NCI-H446 treated with DMSO at 0.1 percent for 48 hours (cell line): ENCODE measurements around the gene DNM1L.
"Not testable (repeated sequence)": the region's sequence is repeated elsewhere in the genome, so short reads cannot be mapped to it uniquely, and the experiment has no call there.

Experiments used
- DNase-seq: peaks from one replicate; lab custom pipeline; 2025; lab: John Stamatoyannopoulos, UW

Gene DNM1L

GRCh38 chr12:32697445-32697844 is 18.3 kb downstream of the DNM1L start:
- no peak for DNase-seq

- no peak for DNase-seq
Measured at GRCh38 chr12:32698285-32698684, 19.2 kb downstream of the DNM1L start.

- not testable (repeated sequence) for DNase-seq
Measured at GRCh38 chr12:32699437-32699836, 20.3 kb downstream of the DNM1L start.

GRCh38 chr12:32702473-32702872 is 23.4 kb downstream of the DNM1L start:
- no peak for DNase-seq

- DNase-seq = no peak
Measured at GRCh38 chr12:32702946-32703345, 23.8 kb downstream of the DNM1L start.

- DNase-seq = no peak
Measured at GRCh38 chr12:32705783-32706182, 26.7 kb downstream of the DNM1L start.

- no peak for DNase-seq
Measured at GRCh38 chr12:32706335-32707024, 27.4 kb downstream of the DNM1L start.

- no peak for DNase-seq
Measured at GRCh38 chr12:32708926-32709325, 29.8 kb downstream of the DNM1L start.

GRCh38 chr12:32714772-32715171 is 35.7 kb downstream of the DNM1L start:
- DNase-seq = no peak

- DNase-seq = no peak
Measured at GRCh38 chr12:32718926-32719325, 39.8 kb downstream of the DNM1L start.

GRCh38 chr12:32725308-32725707 is 46.2 kb downstream of the DNM1L start:
- not testable (repeated sequence) for DNase-seq

GRCh38 chr12:32726286-32726685 is 47.2 kb downstream of the DNM1L start:
- DNase-seq = no peak

GRCh38 chr12:32727237-32727636 is 48.1 kb downstream of the DNM1L start:
- DNase-seq = no peak

GRCh38 chr12:32734952-32735351 is 55.9 kb downstream of the DNM1L start:
- no peak for DNase-seq

- DNase-seq = no peak
Measured at GRCh38 chr12:32736445-32736844, 57.3 kb downstream of the DNM1L start.

- no peak for DNase-seq
Measured at GRCh38 chr12:32737715-32738114, 58.6 kb downstream of the DNM1L start.

GRCh38 chr12:32739279-32739678 is 60.2 kb downstream of the DNM1L start:
- no peak for DNase-seq

- no peak for DNase-seq
Measured at GRCh38 chr12:32742133-32742532, 63.0 kb downstream of the DNM1L start.

GRCh38 chr12:32743264-32743663 is 64.2 kb downstream of the DNM1L start:
- DNase-seq = no peak

- no peak for DNase-seq
Measured at GRCh38 chr12:32753605-32754004, 74.5 kb downstream of the DNM1L start.

- DNase-seq = no peak
Measured at GRCh38 chr12:32754111-32754510, 75.0 kb downstream of the DNM1L start.

GRCh38 chr12:32755051-32755653 is 76.1 kb downstream of the DNM1L start:
- DNase-seq = peak; percentile 14

GRCh38 chr12:32755654-32756475 is 76.8 kb downstream of the DNM1L start, which contains the start of gene YARS2:
Gene YARS2, minus strand, starts transcription at chr12:32755897. Its CDS starts 23 bp downstream, at chr12:32755874.
- DNase-seq = peak; percentile 95
